Activated naive CD4-positive, alpha-beta T cell (primary cell): ENCODE results near the gene RAPGEF2.
"Not testable (repeated sequence)": the region's sequence is repeated elsewhere in the genome, so short reads cannot be mapped to it uniquely, and the experiment has no call there.

Source experiments
- DNase-seq, 4 experiments: peaks; one replicate each; lab custom pipeline; 2025; lab: John Stamatoyannopoulos, UW

RAPGEF2 gene

GRCh38 chr4:159281771-159282170 is 178.9 kb downstream of the RAPGEF2 start:
- DNase-seq = no peak

DNA sequence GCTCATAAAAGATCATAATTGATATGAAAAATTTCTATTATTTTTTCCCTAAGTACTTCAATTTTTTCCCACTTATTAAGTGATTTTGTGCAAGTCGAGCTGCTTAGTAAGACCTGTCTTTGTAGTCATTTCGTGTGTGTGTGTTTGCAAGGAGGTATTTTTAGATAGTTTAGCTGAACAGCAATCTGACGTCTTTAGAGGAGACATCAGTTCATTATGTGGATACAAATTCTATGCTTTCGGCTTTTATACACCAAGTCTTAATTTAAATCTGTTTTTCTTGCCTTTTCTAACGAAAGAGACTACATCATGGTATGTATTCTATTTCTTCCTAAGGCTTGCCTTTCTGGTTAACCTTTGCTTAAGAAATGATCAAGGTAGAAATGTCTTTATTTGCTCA is 179.4 kb downstream of the RAPGEF2 start:
- DNase-seq = no peak

- no peak for DNase-seq
Observed at GRCh38 chr4:159282944-159283343, 180.1 kb downstream of the RAPGEF2 start.

DNA sequence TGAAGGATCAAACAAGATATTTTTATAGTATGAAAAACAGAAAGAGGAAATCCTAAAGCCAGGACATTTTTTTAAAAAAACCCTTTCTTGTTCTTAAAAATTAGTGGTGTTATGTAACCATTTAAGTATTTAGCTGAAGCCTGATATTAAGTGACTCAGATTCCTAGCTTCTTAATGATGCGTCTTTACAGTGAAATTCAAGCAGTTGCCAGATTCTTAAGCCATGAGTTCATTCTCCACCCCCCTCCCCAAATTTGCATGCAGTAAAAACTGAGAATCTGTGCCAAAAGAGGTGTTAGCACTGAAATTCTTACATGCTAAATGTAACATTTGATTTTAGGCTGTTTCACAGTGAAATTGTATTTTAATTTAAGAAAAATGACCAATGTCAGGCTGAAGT is 180.8 kb downstream of the RAPGEF2 start:
- DNase-seq = no peak

GRCh38 chr4:159284113-159284512 is 181.2 kb downstream of the RAPGEF2 start:
- no peak for DNase-seq

DNA sequence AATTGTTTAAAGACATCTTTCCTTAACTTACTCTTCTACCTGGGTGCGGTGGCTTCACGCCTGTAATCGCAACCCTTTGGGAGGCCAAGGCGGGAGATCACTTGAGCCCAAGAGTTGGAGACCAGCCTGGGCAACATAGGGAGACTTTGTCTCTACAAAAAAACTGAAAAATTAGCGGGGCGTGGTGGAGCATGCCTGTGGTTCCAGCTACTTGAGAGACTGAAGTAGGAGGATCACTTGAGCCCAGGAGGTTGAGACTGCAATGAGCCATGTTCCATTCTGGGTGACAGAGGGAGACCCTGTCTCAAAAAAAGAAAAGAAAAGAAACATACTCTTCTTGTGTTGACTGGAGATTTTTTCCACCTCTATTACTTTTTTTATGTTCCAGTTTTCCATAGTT is 181.9 kb downstream of the RAPGEF2 start:
- no peak for DNase-seq

- no peak for DNase-seq
Observed at GRCh38 chr4:159287767-159288166, 184.9 kb downstream of the RAPGEF2 start.

DNA sequence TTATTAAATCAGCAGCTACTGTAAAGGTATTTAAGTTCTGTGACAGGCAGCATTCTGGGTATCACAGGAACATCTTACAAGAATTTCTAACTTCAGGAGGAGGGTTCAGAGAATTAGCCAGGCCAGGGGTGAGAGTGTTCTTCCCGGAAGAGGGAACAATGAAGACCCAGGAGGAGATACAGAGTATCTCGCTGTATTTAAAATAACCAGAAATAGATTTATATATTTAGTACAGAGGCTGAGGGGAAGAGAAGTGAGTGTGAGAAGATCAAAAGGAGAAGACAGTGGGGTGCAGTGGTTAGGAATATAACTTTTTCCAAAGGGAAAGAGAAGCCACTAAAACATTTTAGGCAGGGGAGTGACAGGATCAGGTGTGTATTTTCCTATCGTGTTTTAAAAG is 186.8 kb downstream of the RAPGEF2 start:
- DNase-seq = no peak

DNA sequence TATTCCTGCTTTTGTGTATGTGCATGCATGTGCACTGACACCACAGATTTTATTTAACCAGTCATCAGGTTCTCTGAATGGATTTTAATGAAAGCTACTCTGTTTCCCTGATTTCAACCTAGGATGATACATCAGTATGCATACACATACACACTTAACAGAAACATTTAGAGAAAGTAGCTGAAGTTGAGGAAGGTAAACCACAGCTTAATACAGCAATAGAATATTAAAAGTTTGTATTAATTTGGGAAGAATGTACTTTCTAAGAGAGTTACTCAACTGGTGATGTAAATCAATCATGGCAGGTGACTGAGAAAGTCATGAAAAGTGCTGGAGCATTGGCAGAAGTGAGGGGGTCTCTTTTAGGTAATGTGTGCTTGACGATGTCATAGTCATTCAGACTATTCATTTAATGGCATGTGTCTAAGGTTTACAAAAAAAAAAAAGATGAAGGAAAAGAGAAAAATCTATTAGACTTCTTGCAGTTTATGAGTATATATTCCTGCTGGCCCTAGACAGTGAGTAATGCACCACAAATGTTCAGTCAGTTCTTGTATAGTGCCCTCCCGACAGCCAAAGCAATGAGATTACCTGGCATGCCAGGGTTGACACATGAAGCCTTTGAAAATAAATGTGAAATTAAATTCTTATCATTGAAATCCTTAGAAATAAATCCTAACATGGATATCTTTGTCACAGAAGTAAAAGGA is 187.6 kb downstream of the RAPGEF2 start:
- no peak for DNase-seq

- no peak for DNase-seq
Observed at GRCh38 chr4:159291176-159291575, 188.3 kb downstream of the RAPGEF2 start.

- no peak for DNase-seq
Observed at GRCh38 chr4:159292137-159292896, 189.4 kb downstream of the RAPGEF2 start.

- no peak for DNase-seq
Observed at GRCh38 chr4:159293811-159294515, 191.1 kb downstream of the RAPGEF2 start.

- DNase-seq = no peak
Observed at GRCh38 chr4:159296061-159296460, 193.2 kb downstream of the RAPGEF2 start.

DNA sequence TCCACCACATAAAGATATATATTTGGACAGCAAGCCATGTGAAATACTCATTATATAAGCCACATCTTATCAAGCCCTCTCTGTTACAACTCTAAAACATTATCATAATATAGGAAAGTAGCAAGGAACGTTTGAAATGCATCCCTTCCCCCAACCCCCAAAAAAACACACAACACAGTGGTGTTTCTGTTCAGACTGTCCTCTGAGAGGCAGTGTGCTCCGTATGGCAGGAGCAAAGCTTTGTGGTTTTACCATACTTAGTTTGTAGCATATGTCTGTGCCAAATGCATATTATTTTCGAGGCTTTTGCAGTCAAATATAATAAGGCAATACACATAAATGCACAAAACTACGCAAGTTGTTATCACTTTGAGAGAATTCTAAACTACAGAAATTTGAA is 194.2 kb downstream of the RAPGEF2 start:
- no peak for DNase-seq

GRCh38 chr4:159298502-159298901 is 195.6 kb downstream of the RAPGEF2 start:
- DNase-seq = no peak

- no peak for DNase-seq
Observed at GRCh38 chr4:159303435-159303834, 200.6 kb downstream of the RAPGEF2 start.

GRCh38 chr4:159305129-159305528 is 202.2 kb downstream of the RAPGEF2 start:
- DNase-seq = no peak

- DNase-seq = no peak
Observed at GRCh38 chr4:159307929-159308328, 205.1 kb downstream of the RAPGEF2 start.

DNA sequence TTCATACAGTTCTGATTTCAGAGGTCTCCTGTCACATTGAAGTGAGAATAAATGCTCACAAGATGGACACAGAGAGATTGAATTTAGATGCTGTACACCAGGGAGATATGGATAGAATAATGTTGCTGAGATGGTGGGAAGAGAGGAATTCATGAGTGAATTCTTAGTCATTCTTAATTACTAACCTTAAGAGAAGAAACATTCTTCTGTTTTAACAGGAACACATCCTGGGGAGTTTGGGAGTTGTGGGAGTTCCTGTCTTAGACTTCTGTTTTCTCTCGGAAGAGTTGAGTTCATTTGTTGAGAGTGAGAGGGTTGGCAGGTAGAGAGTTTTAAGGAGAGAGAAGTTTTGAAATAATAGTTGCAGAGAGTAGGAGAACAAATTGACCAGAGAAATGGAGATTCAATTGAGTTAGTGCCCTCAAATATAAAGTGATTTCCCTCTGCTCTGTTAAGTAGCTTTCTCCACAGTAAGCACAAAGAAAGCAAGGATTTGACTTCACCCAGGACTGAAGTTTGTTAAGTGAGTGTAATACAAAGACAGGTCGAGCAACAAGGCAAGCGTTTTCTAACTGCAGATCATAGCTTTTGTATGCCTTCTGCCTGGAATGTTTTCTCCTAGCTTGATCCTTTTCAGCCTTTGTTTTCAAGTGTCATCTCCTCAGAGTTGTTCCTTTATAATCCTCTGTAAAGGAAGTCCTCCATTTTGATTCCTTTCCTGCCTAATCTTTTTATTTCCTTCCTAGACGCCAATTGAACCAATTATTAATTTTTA is 205.9 kb downstream of the RAPGEF2 start:
- no peak for DNase-seq

DNA sequence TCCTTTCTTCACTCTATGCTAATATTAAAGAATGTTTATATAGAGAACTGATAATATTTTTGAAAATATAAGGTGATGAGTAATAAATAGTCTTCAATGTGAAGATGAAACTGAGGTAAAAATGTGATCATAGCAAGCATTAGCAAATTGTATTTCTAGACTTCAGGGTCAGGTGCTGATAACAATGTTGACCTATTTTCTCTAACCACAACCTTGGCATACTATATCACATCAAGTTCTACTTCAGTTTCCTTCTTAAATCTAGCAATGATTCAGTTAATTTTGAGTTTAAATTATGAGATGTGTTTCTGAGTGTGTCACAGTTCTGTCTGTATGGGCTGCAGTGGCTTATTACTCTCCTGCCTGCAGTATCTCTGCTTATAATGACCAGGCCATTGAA is 209.4 kb downstream of the RAPGEF2 start:
- no peak for DNase-seq

GRCh38 chr4:159315879-159316278 is 213.0 kb downstream of the RAPGEF2 start:
- not testable (repeated sequence) for DNase-seq

- no peak for DNase-seq
Observed at GRCh38 chr4:159317203-159317602, 214.3 kb downstream of the RAPGEF2 start.
